Transverse colon (tissue), 4 donors: ENCODE data around the gene FAM118A. TPM values are rescaled to one million over a fixed set of nuclear protein-coding genes. Genes with fewer than 3 reads are reported as not detected.
A peak's percentile ranks its signal among the peaks of the same experiment; 100 is the strongest.
"Not testable (repeated sequence)": the region's sequence is repeated elsewhere in the genome, so short reads cannot be mapped to it uniquely, and the experiment has no call there.

Source experiments
- DNase-seq: peaks from one replicate; pipeline ENCODE4 v3.0.0-alpha.2; 2019
- H3K27ac ChIP-seq, 4 donors: fragments of 200-600 bp; sonication (generic); 2 replicates each; pipeline ENCODE4 v1.5.1; 2016 to 2018; ENCODE audit warnings: inconsistent platforms in 4 of 4
- H3K27me3 ChIP-seq: fragments of 200-600 bp; sonication (generic); 2 replicates; pipeline ENCODE4 v1.5.1; 2017; ENCODE audit warnings: inconsistent platforms
- H3K36me3 ChIP-seq, 4 donors: fragments of 200-600 bp; sonication (generic); 2 replicates each; pipeline ENCODE4 v1.5.1; 2017 to 2019; ENCODE audit warnings: inconsistent platforms in 4 of 4
- H3K4me1 ChIP-seq, 4 donors: fragments of 200-600 bp; sonication (generic); 2 replicates each; pipeline ENCODE4 v1.5.1; 2017 to 2020; ENCODE audit warnings: inconsistent platforms in 4 of 4
- H3K4me3 ChIP-seq, 4 donors: fragments of 200-600 bp; sonication (generic); 1 replicate in 1 of 4; 2 replicates in 3 of 4; pipeline versions ENCODE4 v1.5.1 to v1.6.1; 2017 to 2019; ENCODE audit warnings: inconsistent platforms in 4 of 4
- H3K9me3 ChIP-seq, 2 donors: fragments of 200-600 bp; sonication (generic); 2 replicates each; pipeline ENCODE4 v1.5.1; 2017 to 2019; ENCODE audit warnings: inconsistent platforms in 2 of 2
- EP300 ChIP-seq: sonication (generic); formaldehyde crosslinking; IDR thresholded peaks from one replicate; pipeline ENCODE4 v1.6.1; 2017; ENCODE audit warnings: antibody characterized with exemption, low read depth
- POLR2A ChIP-seq: fragments of 450-650 bp; IDR thresholded peaks from one replicate; pipeline ENCODE4 v1.6.1; 2016; ENCODE audit warnings: antibody characterized with exemption, mild to moderate bottlenecking, moderate library complexity
- POLR2AphosphoS5 ChIP-seq, 3 donors: sonication (generic); formaldehyde crosslinking; IDR thresholded peaks; one replicate each; pipeline ENCODE4 v1.6.1; 2016; ENCODE audit warnings: antibody characterized with exemption in 3 of 3
- WGBS, 2 donors: methylation state at CpG; one replicate each; pipeline ENCODE4 v1.1.5; 2018; ENCODE audit warnings: low coverage in 1 of 2; 5-methylcytosine and 5-hydroxymethylcytosine counted together
- in situ Hi-C, 4 donors: fragments of 200-750 bp; cut with MboI; loops; one replicate each; pipeline versions ENCODE4 v1.15.0 to v1.15.1; 2017; ENCODE audit warnings: low sequenced_read_pairs in 3 of 4, low pct_ligation_motif_present in 1 of 4, low pct_unique_long_range_greater_than_20kb in 1 of 4
- intact Hi-C: fragments of 100-400 bp; cut with DNase I; formaldehyde crosslinking; loops from one replicate; pipeline ENCODE4 v1.15.1; 2023; ENCODE audit warnings: low total_unique reads
- total RNA-seq, 4 donors: library from RNA; depleted of rRNA; stranded (reverse); fragments of >200 nt; gene quantifications; one replicate each; pipeline ENCODE4 v1.1.0, GENCODE V29; 2016
- TF ChIP-seq, protein P1 (sequence below), 5 experiments: fragments of 200-600 bp in 3 of 5; fragments of 450-650 bp in 2 of 5; sonication (generic) in 3 of 5; IDR thresholded peaks; 1 replicate in 2 of 5; 2 replicates in 3 of 5; pipeline ENCODE4 v1.5.1; 2016 to 2017; ENCODE audit warnings: antibody characterized with exemption in 5 of 5, inconsistent platforms in 3 of 5, mild to moderate bottlenecking in 2 of 5, moderate library complexity in 1 of 5

FAM118A gene
- 100 to 1,000 TPM in 2 of 4 donors, 10 to 100 TPM in 2; 46.0 to 424 (median 210) TPM for total RNA-seq

DNA sequence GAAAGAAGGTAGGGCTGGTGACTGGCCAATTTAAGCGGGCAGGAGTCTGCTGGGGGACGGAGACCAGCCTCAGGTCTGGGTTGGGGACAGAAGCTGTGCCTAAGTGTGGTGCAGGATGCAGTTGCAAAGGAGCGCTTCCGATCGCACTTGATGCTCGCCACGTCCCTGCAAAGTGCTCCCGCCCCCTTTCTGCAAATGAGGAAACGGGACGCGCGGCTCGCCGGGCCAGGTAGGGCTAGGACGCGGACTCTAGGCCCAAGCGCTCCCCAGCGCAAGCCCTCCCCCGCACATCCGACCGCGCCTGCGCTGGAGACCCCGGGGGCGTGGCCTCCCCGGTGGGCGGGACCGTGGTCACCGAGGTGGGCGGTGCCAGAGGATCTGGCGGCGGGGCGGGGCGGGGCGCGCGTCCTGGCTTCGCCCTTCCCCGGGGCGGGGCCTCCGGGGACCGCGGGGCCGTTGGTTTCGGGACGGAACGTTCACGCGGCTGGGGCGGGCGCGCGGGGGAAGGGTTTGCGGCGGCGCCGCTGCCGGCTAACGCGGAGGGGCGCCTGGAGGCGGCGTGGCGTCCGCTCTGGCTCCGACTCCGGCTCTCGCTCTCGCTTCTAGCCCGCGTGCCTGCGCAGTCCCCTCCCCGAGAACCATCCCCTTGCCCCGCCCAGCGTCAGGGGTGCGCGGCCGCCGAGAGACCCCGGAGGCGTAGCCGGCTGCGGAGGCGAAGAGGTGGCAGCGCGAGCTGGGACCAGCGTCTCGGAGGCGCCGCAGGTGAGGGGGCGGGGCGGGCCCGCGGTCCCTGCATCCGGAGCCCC is at the start of gene FAM118A:
FAM118A (plus strand) TSS at position 513 of the 806 bp plus-strand sequence. CDS start 12,446 bp downstream, outside the sequence.
- TF ChIP-seq, protein P1, sequence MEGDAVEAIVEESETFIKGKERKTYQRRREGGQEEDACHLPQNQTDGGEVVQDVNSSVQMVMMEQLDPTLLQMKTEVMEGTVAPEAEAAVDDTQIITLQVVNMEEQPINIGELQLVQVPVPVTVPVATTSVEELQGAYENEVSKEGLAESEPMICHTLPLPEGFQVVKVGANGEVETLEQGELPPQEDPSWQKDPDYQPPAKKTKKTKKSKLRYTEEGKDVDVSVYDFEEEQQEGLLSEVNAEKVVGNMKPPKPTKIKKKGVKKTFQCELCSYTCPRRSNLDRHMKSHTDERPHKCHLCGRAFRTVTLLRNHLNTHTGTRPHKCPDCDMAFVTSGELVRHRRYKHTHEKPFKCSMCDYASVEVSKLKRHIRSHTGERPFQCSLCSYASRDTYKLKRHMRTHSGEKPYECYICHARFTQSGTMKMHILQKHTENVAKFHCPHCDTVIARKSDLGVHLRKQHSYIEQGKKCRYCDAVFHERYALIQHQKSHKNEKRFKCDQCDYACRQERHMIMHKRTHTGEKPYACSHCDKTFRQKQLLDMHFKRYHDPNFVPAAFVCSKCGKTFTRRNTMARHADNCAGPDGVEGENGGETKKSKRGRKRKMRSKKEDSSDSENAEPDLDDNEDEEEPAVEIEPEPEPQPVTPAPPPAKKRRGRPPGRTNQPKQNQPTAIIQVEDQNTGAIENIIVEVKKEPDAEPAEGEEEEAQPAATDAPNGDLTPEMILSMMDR (IDR thresholded peaks at IDR 0.05) = no peak
- TF ChIP-seq POLR2AphosphoS5 (IDR thresholded peaks at IDR 0.05) (peak; percentile 66 to 79 (median 77)), POLR2A (peak; percentile 72)
- Histone ChIP-seq H3K36me3 (no peaks in the 10 kb centered on the region), H3K27ac (peak within 1 kb of the TSS; percentile 85 to 92 (median 88)), H3K27me3 (no peaks in the 10 kb centered on the region), H3K4me3 (peak within 1 kb of the TSS; percentile 72 to 80 (median 76)), H3K4me1 (peaks cover 11 to 41% (median 31%) of the 10 kb centered on the region in 4 donors), H3K9me3 (no peaks in the 10 kb centered on the region)
- intact Hi-C loops (loop anchor here (10.0 kb wide), 2 partner anchors 245 to 945 kb away; partner anchors contain the start of gene CDPF1), in situ Hi-C loops (no loop called here)
- DNase-seq = peak; percentile 97
- 0 to 6% methylated on average over 1 to 8 of the region's 95 CpGs for WGBS, 2 donors

- H3K9me3 ChIP-seq, intact Hi-C loops, H3K27me3 ChIP-seq, DNase-seq, H3K4me3 ChIP-seq, H3K27ac ChIP-seq, H3K36me3 ChIP-seq: not testable (repeated sequence)
- in situ Hi-C loops = loop anchor here in 3 of 4 donors (10.0 to 25.0 kb wide), 4 partner anchors 64 to 302 kb away; no protein-coding TSS in a partner anchor
- WGBS, 2 donors = 80 to 82% methylated on average over 7 to 9 of the region's 9 CpGs
- peaks cover 3 to 14% (median 9%) of the 10 kb centered on the region in 4 donors for H3K4me1 ChIP-seq
Observed at GRCh38 chr22:45260395-45260759, 49.4 kb upstream of the FAM118A start.

DNA sequence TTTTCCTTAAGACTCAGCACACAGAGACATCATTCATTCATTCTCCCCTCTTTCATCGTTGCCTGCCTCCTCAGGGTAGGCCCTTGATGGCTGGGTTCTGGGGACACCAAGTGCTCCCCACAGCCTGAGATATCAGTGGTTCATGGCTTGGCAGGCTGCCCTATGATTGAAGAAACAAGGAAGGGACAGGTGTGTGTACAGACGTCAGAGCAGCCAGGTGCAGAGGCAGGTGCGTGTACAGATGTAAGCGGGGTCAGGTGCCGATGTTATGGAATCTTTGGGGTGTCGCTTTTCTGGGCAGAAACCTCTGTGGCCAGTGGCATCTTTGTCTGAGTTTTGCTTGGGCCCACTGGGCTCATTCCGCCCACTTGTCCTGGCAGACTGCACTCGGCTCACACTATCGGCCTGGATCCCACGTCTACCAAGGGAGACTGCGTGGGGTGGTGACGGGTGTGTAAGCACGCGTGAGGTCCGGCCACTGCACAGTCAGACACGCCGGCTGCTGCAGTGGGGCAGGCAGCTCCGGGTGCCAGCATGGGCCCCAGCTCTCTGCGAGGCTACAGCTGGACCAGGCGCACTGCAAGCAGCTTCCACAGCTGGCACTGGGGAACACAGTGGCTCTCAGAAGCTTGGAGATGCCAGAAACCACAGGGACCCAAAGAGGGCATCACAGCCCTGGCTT is 48.2 kb upstream of the FAM118A start:
- Histone ChIP-seq H3K36me3 (no peaks in the 10 kb centered on the region), H3K9me3 (no peaks in the 10 kb centered on the region), H3K27ac (no peak overlapping the region), H3K27me3 (no peaks in the 10 kb centered on the region), H3K4me3 (no peak overlapping the region), H3K4me1 (peaks cover 3 to 14% (median 9%) of the 10 kb centered on the region in 4 donors)
- in situ Hi-C loops = loop anchor here in 3 of 4 donors (10.0 to 25.0 kb wide), 4 partner anchors 63 to 301 kb away; no protein-coding TSS in a partner anchor
- 61% methylated on average over 20 of the region's 20 CpGs; no CpG with 5 or more reads in 1 of the 2 donors for WGBS, 2 donors
- peak; percentile 56 to 80 (median 69) for TF ChIP-seq POLR2AphosphoS5 (IDR thresholded peaks at IDR 0.05)
- TF ChIP-seq, protein P1 (IDR thresholded peaks at IDR 0.05) = no peak
- peak; percentile 67 for DNase-seq
- intact Hi-C loops = no loop called here

- WGBS, 2 donors = 79% methylated on average over 10 of the region's 13 CpGs; no CpG with 5 or more reads in 1 of the 2 donors
- Histone ChIP-seq H3K4me1 (peaks cover 3 to 14% (median 9%) of the 10 kb centered on the region in 4 donors), H3K9me3 (no peaks in the 10 kb centered on the region), H3K27ac (peak overlapping the region in 2 of 4 donors; percentile 14 to 57), H3K36me3 (no peaks in the 10 kb centered on the region), H3K4me3 (no peak overlapping the region), H3K27me3 (no peaks in the 10 kb centered on the region)
- in situ Hi-C loops = loop anchor here in 3 of 4 donors (10.0 to 25.0 kb wide), 4 partner anchors 62 to 300 kb away; no protein-coding TSS in a partner anchor
- TF ChIP-seq POLR2AphosphoS5 (IDR thresholded peaks at IDR 0.05) (no peak), POLR2A (no peak), EP300 (no peak)
- TF ChIP-seq, protein P1 (IDR thresholded peaks at IDR 0.05) = no peak
- intact Hi-C loops = no loop called here
- DNase-seq = no peak
Observed at GRCh38 chr22:45262195-45262930, 47.4 kb upstream of the FAM118A start.
